NCI-H510A (cell line): ENCODE measurements around the gene WWC2.
A peak's percentile ranks its signal among the peaks of the same experiment; 100 is the strongest.

ENCODE experiments used
- DNase-seq: peaks from one replicate; lab custom pipeline; 2025; lab: John Stamatoyannopoulos, UW

WWC2 gene

GRCh38 chr4:183354219-183354618 lies 255.2 kb downstream of the WWC2 start:
- peak; percentile 11 for DNase-seq

DNA sequence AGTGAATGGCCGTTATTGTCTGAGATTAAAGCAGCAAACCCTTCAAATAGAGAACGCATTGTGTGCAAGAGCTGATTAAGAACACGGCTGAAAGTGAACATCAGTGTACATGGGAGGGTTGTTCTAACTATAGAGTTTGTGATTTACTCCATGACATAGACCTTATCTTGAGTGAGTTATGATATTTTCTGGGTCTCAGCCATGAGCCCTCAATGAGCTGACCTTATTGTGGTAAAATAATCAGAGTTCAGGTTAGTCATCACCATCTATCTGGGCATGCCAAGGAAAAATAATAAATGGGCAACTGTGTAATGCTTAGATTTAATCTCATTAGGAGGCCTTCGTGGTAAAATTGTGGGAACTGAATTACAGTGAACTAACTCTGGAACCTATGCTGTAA lies 256.3 kb downstream of the WWC2 start:
- DNase-seq, result no peak

DNA sequence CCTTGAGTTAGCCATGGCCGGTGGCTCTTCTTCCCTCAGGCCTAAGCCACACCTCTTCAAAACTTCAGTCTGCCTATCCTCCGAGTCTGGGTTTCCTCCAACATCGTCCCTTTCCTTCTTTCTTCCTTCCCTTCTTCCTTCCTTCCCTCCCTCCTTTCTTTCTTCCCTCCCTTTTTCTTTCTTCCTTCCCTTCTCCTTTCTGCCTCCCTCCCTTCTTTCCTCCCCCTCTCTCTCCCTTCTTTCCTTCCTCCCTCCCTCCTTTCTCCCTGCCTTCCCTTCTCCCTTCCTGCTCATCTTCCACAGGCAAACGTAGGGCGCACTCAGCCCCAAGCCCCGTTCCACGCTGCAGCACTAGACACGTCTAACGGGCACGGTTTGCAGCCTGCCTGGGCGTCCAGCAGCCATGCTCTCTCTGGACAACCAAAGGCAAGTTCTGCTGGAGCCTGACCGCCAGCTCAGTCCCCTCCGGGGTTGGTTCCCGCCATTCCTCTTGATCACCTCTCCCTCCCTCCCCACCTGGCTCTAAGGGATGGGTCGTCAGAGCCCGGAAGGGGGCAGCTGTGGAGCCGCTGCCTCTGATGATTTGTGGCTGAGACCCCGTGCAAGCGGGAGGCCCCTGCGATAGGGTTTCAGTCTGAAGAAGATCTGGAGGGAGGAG lies 257.2 kb downstream of the WWC2 start:
- DNase-seq, result no peak

- DNase-seq, result peak; percentile 41
These were observed 258.0 kb downstream of the WWC2 start for GRCh38 chr4:183356931-183357675.

GRCh38 chr4:183358215-183358755 lies 259.2 kb downstream of the WWC2 start:
- DNase-seq, result no peak

GRCh38 chr4:183360161-183360919 lies 261.3 kb downstream of the WWC2 start:
- no peak for DNase-seq

DNA sequence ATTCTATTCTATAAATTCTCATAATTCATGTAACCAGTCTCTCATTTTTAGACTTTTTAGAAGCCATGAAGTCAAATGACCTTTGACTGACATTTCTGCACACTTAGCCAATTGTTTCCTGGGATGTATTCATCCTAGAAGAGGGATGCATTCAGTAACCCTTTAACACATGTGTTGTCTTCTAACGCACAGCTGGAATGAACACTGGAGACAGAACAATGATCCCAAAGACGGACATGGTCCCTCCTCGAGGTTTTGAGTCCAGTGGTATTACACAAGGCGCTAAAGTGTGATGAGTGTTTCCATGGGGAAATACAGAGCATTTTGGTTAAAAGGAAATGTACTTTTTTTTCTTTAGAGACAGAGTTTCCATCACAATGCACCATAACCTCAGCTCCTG lies 263.0 kb downstream of the WWC2 start:
- DNase-seq, result no peak

DNA sequence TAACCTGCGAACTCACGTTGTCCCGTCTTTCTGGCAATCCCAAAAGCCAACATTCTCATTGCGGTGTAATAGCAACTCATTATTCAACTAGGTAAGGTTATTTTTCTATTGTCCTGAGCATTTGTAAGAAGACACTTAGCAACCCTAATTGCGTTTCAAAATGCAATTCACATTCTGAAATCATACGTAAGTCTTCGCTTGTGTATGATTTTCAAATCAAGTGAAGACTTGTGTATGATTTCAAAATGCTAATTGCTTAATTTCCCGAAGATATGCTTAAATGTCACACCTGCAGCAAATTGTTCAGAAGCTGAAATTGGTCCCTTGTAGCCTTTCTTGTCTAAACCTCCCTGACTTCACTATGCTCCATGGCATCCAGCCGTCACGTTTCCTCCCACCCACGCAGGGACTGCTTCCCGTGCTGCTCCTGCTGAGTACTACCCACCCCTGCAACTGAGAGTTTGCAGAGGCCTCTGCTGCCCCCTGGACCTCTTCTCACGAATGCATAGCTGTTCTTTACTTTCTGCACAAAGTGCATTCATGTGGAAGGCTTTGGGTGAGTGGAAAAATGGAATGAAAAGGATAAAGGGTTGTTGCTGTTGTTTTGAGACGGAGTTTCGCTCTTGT lies 264.0 kb downstream of the WWC2 start:
- no peak for DNase-seq

GRCh38 chr4:183364025-183364424 lies 265.0 kb downstream of the WWC2 start:
- no peak for DNase-seq

DNA sequence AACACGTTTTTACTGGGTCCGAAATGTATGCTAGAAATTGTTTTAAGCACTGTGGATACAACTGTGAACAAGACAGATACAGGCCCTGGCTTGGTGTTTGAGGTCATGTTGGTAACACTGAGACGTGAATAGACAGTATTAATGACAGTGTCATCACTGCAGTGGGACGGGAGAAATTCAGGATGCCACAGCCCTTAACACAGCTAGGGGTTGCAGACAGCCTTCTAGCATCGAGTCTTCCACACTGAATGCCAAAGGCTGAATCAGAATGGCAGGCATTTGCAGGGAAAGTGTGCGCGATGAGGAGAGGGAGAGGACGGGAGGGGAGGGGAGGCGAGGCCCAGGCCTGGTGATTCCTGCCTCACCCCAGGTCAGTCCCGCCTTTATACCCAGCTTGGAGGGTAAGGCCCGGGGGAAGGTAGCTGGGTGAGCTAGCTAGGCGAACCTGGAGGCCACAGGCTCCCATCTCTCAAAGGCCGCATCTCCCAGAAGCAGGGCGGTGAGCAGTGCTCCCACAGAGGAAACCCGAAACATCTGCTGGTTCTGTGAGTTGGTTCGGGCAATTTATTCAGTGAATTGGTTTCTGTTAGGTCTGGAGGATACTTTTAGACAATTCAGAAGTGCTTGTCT lies 267.3 kb downstream of the WWC2 start:
- DNase-seq, result no peak

DNA sequence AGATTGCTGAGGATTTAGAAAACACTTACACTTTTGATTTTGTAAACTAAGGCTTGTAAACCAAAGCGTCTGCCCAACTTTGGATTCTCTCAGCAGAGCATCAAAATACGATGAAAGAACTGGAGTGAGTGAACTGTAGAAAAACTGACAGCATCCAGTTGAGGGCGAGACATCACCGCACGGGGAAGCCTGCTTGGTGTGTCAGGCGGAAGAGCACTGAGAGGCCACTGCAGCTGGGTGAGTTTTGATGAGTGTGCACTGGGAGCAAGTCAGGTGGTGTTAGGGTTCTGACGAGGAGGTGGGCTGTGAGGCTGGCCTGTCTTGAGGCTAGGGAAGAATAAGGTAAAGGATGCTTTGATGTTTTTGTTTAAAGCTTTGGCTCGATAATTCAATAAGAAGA lies 270.0 kb downstream of the WWC2 start:
- no peak for DNase-seq
